GM19397 (cell line): ENCODE results near the gene RUNX2.
"Not testable (repeated sequence)": the region's sequence is repeated elsewhere in the genome, so short reads cannot be mapped to it uniquely, and the experiment has no call there.

Source experiments
- ATAC-seq: cut with Tn5 transposase; IDR thresholded peaks from one replicate; pipeline ENCODE4 v1.9.1; 2021; ENCODE audit warnings: mild to moderate bottlenecking, moderate library complexity; ENCODE audit not compliant: unreplicated experiment

RUNX2 gene

DNA sequence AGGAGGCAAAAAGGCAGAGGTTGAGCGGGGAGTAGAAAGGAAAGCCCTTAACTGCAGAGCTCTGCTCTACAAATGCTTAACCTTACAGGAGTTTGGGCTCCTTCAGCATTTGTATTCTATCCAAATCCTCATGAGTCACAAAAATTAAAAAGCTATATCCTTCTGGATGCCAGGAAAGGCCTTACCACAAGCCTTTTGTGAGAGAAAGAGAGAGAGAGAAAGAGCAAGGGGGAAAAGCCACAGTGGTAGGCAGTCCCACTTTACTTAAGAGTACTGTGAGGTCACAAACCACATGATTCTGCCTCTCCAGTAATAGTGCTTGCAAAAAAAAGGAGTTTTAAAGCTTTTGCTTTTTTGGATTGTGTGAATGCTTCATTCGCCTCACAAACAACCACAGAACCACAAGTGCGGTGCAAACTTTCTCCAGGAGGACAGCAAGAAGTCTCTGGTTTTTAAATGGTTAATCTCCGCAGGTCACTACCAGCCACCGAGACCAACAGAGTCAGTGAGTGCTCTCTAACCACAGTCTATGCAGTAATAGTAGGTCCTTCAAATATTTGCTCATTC lies at the start of gene RUNX2:
Gene RUNX2 (plus strand): TSS at position 375 of the 567 bp plus-strand sequence. CDS start 397 bp downstream, outside the sequence.
- ATAC-seq, result no peak

DNA sequence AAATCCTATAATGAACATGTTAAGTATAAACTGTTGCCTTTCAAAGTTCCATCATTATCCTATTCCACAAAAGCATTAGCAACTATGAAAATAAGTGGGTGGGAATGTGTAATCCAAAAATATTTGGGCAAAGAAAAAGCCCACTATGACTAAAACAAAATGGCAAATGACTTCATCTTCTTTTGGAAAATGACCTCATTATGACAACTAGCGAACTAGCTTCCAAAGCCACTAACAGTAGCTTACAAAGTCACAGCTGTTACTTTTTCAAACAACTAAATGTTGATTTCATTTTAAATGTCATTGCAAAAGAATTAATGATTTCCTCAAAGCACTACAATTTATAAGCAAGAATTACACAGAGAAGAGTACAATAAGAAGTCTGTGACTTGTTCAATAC lies 49.8 kb upstream of the RUNX2 start:
- ATAC-seq, result no peak

DNA sequence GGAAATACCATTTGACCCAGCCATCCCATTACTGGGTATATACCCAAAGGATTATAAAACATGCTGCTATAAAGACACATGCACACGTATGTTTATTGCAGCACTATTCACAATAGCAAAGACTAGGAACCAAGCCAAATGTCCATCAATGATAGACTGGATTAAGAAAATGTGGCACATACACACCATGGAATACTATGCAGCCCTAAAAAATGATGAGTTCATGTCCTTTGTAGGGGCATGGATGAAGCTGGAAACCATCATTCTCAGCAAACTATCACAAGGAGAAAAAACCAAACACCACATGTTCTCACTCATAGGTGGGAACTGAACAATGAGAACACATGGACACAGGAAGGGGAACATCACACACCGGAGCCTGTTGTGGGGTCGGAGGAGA lies 41.4 kb upstream of the RUNX2 start:
- ATAC-seq, result not testable (repeated sequence)

DNA sequence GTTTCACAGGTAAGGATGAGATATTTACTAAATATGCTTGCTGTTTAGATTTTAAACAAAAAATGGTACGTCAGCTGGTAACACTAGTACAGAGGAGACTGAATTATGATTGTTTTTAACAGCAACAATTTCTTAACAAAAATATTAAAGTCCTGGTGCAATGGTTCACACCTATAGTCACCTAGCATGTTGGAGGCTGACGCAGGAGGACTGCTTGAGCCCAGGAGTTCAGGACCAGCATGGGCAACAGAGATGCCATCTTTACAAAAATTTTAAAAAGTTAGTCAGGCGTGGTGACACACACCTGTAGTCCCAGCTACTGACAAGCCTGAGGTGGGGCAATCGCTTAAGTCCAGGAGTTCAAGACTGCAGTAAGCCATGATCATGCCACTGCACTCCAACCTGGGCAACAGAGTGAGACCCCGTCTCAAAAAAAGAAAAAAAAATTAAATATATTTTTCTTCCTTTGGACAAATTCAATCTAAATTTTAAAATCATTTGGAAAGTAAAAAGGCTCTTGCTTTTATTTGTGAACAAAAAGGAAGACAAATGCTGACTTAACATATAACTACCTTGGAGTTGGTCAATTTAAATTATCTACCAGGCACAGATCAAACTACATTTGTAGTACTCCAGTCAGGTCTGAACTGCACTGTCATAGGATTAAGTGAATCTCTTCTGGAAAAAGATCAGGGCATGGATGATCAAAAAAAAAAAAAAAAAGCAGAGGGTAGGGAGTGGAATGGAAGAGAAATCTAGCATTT lies 38.2 kb upstream of the RUNX2 start:
- ATAC-seq, result no peak

DNA sequence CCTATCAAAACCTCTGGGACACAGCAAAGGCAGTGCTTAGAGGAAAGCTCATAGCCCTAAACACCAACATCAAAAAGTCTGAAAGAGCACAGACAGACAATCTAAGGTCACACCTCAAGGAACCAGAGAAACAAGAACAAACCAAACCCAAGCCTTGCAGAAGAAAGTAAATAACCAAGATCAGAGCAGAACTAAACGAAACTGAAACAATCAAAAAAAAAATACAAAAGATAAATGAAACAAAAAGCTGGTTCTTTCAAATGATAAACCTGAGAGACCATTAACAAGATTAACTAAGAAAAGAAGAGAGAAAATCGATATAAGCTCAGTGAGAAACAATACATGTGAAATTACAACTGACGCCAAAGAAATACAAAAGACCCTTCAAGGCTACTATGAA lies 34.8 kb upstream of the RUNX2 start:
- ATAC-seq, result no peak

DNA sequence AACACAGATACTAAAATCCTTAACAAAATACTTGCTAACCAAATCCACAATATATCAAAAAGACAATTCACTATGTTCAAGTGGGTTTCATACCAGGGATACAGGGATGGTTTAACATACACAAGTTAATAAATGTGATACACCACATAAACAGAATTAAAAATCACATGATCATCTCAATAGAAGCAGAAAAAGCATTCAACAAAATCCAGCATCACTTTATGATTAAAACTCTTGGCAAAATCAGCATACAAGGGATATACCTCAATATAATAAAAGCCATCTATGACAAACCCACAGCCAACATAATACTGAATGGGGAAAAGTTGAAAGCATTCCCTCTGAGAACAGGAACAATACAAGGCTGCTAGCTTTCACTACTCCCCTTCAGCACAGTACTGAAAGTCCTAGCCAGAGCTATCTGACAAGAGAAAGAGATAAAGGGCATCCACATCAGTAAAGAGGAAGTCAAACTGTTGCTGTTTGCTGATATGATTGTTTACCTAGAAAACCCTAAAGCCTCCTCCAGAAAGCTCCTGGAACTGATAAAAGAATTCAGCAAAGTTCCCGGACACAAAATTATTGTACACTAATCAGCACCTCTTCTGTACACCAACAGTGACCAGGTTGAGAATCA lies 33.9 kb upstream of the RUNX2 start:
- not testable (repeated sequence) for ATAC-seq

DNA sequence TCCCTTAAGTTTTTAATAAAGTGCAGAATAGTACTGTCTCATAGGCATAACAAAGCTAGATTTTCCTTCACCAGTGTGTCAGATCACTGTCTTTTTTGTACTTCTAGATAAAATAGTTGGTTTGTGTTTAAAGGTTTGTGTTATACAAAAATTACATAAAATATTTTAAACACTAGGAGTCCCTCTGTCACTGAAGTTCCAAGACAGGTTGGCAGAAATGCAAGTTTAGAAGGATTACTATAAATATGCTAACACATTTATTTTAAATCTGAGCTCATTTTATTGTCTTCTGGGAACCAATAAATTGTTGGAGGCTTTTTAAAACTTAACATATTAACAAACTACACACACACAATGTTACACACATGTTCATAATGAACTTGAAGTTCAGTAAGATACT lies 30.8 kb upstream of the RUNX2 start:
- no peak for ATAC-seq

DNA sequence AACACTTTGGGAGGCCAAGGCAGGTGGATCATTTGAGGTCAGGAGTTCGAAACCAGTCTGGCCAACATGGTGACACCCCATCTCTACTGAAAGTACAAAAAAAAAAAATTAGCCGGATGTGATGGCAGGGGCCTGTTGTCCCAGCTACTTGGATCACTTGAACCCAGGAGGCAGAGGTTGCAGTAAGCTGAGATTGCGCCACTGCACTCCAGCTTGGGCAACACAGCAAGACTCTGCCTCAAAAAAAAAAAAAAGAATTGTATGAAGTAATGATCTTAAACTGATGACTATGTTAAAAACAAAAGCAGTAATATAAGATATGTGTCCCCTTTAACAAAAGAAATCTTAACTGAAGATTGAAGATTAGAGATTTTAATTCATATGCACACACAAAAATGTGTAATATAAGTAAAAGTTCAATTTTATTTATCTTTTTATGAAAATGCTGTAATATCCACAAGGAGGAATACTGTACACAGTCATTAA lies 29.0 kb upstream of the RUNX2 start:
- ATAC-seq, result no peak

DNA sequence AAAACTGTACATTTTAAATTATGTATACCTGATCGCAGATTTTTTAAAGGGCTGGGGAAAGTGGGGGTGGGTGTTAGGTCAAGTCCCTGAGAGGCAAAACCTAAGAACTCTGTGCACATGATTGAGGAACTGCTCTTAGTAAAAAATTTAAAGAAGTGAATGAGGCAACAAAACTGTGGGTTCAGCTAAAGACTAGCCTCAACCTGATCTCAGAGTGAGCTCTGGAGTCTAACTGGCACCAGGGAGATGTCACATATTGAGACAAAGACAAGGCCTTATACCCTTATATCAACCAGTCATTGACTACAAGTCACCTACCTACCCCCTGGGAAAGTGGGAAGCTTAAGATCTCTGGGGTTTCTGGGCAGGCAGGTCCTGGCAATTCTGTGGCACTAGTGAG lies 27.4 kb upstream of the RUNX2 start:
- ATAC-seq, result no peak

DNA sequence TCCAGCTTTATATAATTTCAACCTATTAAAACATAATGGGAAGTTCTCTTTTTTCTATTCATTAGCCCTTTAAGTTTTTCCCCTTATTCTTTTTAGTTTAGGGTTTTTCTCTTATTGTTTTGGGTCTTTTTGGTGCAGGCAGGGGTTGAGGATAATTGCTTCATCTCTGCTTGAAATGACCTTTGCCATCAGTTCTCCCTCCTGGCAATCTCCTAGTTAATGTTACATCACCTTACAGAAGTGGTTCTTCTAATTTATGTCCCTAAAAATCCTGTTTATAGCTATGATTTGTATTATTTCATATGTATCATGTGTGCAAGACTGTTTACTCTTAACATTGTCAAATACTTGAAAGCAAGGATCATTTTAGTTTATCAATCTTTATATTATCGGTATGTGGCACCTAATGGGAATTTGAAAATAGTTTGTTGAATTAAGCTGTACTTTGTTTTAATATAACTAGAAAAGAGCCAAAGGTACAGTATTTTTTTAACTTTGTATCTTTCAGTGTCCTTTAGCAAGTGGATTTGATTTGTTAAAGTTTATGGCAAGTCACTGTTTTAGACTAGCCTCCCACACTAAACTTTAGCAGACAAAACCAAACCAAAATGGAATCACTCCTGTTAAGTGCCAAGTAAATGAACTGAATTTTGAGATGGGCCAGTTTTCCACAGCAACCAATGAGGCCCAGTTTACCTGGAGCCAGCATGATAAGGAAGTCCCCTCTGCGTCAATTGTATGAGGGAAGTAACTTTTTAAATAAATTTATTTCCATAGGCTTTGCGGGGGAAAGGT lies 26.6 kb upstream of the RUNX2 start:
- ATAC-seq, result no peak

DNA sequence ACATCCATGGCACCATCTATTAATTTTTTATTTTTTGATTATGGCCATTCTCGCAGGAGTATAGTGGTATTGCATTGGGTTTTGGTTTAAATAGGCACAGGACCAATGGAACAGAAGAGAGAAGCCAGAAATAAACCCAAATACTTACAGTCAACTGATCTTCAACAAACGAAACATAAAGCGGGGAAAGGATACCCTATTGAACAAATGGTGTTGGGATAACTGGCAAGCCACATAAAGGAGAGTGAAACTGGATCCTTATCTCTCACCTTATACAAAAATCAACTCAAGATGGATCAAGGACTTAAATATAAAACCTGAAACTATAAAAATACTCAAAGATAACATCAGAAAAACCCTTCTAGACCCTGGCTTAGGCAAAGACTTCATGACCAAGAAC lies 25.3 kb upstream of the RUNX2 start:
- ATAC-seq, result no peak

DNA sequence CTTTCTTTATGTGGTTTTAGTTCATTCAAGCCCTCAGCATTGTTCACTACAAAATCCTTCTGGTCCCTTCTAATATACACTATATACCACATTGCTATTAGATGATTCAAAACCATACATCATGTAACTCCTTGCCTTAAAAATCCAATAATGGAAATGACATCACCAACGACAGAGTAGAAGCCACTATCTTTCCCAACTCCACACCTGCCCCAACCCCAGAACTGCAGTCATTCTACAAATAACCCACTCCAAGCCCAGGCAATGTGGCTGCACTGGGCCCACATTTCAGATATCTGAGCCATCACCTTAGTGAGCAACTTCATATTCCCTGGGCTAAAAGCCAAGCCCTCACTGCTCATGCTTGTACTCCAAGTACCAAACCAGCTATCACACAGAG lies 22.6 kb upstream of the RUNX2 start:
- no peak for ATAC-seq

DNA sequence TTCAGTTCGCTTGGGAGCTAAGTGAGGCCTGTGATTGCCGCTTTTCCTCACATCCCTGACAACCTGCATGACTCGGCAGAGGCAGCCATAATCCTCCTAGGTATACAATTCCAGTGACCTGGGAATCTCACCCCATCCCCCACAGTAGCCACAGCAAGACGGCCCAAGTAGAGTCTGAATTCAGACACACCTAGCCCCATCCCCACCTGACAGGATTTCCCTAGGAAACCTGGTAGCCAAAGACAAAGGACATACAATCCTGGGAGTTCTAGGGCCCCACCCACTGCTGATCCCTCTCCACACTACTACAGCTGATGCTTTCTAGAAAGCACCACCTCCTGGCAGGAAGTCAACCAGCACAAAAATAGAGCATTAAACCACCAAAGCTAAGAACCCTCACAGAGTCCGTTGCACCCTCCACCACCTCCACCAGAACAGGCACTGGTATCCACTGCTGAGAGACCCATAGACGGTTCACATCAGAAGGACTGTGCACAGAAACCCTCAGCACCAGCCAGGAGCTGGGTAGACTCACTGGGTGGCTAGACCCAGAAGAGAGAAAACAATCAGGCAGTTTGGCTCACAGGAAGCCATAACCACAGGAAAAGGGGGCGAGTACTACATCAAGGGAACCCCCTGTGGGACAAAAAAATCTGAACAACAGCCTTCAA lies 17.9 kb upstream of the RUNX2 start:
- ATAC-seq, result no peak

DNA sequence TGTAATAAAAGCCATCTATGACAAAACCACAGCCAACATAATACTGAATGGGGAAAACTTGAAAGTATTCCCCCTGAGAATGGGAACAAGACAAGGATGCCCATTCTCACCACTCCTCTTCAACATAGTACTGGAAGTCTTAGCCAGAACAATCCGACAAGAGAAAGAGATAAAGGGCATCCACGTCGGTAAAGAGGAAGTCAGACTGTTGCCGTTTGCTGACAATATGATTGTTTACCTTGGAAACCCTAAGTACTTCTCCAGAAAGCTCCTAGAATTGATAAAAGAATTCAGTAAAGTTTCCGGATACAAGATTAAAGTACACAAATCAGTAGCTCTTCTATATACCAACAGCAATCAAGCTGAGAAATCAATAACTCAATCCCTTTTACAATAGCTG lies 14.0 kb upstream of the RUNX2 start:
- ATAC-seq, result no peak

DNA sequence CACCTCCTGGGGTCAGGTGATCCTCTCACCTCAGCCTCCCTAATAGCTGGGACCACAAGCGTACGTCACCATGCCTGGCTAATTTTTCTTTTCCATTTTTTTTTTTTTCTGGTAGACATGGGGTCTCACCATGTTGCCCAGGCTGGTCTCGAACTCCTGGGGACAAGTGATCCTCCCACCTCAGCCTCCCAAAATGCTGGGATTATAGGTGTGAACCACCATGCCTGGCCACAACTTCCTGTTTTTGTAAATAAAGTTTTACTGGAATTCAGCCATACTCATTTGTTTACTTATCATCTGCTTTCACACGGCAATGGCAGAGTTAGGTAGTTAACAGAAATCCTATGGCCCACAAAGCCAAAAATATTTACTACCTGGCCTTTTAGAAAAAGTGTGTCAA lies 7.8 kb upstream of the RUNX2 start:
- no peak for ATAC-seq

DNA sequence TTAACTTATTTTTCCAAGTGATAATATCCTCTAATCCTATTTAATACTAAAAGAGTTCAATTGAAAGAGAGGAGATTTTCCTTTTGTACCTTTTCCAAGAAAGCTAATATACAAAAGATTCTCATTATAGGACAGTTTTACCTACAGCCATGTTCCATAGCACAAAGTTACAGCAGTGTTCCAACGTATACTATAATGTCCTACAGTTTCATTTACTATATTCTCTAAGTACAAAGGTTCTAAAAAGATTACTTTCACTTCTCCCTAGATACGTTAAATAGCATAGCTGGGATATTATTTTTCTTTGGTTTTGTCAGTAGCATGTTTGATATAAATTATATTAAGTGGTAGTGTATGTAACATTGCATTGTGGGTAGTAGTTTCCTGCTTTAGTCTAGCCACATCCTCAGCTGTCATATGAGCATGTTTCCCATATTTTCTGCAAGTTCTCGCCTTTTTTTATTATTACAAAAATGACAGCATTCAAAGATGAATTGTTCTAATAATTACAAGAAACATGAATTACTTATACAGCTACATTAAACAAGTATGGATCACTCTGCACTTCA lies 4.4 kb upstream of the RUNX2 start:
- ATAC-seq, result no peak

DNA sequence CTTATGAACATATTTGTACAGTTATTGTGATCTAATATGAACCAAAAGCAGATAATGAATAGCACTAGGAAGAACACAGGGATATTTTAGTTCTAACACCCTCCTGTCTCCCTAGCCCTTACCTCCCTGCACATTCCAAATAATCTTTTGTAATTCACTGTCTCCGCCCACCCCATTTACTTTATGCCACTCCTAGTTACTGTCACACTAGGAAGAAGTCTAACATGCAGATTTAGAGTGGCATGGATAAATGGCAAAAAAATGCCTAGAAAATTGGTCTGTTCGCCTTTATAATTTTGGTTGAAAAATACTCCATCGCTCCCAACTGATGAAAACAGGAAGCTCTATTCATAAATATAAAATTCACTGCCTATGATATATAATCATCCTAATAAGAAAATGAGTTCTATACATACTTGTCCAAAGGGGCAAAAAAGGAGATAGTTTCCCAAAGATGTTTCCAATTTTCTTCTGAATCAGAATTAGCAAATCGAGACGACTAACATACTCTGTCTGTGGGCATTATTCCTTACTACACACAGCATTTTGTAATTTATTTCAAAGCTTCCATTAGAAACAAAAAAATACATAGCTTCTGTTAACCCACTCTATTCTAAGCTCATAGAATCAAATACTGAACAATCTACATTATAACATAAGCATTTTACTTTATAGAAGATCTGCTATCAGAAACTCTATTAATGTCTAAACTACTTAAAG lies 1.3 kb upstream of the RUNX2 start:
- no peak for ATAC-seq

DNA sequence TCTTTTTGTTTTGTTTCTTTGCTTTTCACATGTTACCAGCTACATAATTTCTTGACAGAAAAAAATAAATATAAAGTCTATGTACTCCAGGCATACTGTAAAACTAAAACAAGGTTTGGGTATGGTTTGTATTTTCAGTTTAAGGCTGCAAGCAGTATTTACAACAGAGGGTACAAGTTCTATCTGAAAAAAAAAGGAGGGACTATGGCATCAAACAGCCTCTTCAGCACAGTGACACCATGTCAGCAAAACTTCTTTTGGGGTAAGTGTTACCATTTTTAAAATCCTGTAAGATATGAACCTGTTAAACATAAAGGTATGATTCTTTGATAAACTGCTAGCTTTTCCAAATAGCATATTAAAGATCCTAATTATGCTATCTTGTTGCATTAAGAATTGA lies 393 bp downstream of the RUNX2 start:
- ATAC-seq, result no peak

DNA sequence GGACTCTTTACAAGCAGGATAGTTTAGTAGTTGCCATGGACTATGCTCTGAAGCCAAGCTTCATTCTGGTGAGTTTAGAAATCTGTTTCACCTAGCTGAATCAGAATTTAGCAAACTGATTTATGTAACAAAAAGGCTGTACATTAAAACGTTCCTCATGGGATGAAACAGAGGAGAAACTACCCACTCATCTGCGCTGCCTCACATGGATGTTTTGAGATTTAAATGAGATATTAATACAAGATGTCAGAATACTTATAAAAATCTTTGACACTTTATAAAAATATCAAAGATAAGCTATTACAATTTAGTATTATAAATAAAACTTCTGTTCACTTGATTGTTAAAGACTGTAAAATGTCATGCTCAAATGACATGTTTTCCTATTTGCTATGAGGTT lies 16.8 kb downstream of the RUNX2 start:
- no peak for ATAC-seq

DNA sequence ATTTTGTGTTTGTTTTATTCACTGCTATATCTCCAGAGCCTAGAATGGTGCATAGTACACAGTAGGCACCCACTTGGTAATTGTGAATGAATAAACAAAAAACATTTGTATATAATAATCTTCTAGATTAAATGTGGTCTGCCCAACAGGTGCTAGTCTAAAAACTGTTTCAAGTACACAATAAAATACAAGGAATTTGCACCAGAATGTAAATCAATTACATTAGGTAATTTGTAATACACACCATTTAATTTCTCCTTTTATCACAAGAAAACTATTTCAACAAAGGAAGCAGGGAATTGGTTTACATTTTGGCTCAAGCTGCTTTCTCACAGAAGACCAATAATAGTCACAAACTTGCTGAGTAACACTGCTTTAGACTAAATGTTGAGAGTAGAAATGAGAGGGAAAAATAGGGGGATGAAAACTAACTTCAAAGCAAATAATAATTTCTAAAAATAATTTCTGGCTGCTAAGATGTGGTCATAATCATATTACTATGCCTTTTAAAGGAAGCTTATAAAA lies 22.1 kb downstream of the RUNX2 start:
- no peak for ATAC-seq
